ENCODE measurements around the gene TOR1B.

TOR1B gene

DNA sequence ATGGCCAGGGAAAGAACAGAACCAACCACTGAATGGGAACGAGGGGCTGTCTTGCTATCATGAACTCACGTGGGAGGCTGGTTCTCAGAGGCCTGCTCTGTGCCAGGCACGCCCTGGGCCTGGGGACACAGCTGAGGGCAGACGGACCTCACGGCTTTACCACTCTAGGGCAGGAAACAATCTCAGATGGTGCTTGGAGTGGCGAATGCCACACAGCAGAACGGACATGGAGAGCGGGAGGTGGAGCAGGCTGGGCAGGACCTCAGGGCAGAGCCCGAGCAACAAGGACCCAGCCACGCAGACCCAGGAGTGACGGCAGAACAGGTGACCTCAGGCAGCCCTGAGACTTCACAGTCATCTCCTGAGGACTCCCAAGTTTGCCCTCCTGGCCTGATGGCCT, 12.3 kb downstream of the TOR1B start:
- no peak for FAIRE-seq

DNA sequence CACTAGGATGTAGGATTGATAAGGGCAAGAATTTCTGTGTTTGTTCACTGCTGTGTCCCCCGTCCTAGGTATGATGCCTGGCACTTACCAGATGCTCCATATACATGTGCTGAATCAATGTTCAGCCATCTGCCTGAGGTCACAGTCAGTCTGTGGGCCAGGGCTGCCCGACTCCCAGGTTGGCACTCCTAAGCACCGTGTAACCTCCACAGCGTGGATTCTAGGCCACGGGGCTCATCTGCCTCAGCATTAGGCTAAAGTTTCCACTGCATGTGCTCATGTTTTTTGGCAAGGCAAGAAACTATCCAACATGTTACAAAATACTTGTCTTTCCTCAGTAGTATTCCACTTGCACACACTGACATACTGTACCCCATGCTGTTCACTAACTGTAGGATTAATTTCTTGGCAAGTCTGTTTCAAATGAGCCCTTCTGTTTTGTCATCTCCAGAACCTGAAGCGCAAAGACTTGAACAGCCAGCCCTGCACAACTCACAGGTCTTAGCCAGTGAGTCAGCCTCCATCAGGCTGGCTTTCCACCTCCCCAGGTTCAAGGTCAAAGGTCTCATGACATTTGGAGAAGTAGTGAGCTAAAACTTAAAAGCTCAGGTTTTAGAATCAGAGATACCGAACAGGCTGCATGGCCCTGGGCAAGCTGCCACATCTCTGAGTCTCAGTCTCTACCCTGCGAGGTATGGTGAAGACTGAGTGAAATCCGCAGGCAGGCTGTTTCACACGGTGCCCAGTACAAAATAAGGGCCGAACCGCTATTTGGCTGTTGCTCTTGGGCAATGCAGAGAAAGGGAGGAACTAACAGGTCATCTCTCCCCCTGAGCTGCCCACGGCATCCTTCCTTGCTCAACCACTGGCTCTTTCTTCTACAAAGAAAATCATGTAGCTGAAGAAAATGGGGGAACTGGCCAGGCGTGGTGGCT, 13.8 kb downstream of the TOR1B start:
- no peak for FAIRE-seq

DNA sequence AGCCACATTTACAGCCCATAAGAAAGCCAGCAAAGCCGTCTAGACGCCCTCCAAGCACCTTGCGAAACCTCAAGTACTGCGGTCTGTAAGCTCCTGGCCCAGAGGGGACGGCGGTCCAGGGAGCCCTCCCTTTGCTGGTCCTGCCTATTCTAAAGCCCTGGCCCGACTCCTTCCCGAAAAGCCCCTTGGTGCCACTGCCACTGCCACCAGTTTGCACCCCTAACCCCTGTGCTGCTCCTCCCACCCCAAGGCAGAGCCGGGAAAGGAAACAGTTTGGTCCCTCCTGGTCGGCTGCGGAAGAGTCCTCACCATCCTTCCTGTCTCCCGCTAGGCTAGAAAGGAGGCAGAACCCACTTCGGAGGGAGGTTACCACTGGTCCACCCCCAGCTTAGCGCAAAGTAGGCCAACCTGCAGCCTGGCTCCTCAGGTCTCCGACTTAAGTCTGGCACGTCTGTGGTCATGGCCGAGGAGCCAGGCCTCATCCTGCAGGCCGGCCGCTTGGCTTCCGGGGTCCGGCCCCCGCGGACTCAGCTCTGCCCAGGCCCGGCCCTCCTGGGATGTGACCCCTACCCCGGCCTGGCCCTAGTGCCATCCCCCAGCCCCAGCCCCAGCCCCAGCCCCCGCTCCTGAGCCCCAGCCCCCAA, 20.0 kb downstream of the TOR1B start:
- FAIRE-seq = no peak

DNA sequence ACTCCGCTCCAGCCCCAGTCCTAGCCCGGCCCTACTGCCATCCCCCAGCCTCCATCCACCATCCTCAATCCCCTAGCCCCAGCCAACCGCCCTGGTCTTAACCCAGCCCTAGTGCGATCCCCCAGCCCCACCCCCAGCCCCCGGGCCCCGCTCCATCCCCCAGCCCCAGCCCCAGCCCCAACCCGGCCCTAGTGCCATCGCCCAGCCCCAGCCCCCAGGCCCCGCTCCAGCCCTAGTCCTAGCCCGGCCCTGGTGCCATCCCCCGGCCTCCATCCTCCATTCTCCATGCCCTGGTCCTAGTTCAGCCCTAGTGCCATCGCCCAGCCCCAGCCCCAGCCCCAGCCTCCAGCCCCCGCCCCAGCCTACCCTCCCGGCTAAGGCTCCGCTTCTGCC, 20.6 kb downstream of the TOR1B start:
- no peak for FAIRE-seq

DNA sequence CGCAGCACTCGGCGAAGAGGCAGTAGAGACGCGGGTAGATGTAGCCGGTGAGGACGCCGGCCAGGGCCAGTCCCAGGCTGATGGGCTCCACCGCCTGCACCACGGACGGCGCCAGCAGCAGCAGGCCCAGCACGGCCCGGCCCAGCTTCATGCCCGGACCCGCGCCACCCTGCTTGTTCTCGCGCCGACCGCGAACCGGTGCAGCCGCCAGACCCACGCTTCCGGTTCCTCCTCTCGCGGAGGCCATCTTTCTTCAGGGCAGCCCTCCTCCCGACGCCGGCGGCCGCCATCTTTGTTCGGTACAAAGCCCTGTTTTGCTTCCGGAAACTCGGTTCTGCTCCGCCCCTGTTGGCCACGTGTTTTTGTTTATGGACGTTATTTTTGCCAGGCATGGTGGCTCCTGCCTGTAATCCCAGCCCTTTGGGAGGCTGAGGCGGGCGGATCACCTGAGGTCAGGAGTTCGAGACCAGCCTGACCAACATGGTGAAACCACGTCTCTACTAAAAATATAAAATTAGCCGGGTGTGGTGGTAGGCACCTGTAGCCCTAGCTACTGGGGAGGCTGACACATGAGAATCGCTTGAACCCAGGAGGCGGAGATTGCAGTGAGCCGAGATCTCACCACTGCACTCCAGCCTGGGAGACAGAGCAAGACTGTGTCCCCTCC, 21.1 kb downstream of the TOR1B start, which contains the start of gene TOR1A:
Gene TOR1A (minus strand): TSS at position 202 of the 667 bp plus-strand sequence. CDS start 51 bp downstream, at position 151.
- peak; percentile 4 for FAIRE-seq

DNA sequence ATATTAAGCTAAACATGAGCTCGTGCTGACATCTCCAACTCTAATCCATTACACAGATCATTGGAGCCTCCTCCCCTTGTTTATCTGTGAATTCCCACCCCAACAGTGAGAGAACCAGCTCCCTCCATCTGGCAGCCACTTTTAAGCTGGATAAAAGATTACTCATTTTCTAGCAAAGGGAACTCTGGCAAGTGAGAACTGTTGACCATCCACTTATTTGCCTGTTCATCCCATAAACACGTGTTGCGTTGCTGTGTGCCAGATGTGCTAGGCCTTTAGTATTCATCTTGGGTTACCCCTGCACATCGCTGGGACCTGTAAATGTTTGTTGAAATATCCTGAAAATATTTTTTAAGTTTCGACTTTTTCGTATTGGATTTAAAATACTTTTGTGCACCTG, 23.4 kb downstream of the TOR1B start:
- FAIRE-seq = no peak

DNA sequence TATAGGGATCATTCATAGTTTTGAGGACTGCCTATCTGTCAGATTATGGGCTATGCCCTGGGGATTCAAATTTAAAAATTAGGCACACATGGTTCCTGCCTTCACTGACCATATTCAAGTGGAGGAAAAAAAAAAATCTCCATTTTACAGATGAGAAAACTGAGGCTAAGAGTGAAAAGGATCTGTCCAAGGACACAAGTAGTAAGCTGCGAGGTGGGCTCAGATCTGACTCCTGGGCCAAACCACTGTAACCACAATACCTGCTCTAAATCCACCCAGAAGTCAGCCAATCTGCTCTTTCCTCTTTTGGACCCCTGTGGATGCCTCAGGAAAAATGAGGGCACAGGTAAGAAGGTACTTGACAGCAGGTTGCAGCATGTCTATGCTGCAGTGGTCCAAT, 23.8 kb downstream of the TOR1B start:
- FAIRE-seq = no peak

DNA sequence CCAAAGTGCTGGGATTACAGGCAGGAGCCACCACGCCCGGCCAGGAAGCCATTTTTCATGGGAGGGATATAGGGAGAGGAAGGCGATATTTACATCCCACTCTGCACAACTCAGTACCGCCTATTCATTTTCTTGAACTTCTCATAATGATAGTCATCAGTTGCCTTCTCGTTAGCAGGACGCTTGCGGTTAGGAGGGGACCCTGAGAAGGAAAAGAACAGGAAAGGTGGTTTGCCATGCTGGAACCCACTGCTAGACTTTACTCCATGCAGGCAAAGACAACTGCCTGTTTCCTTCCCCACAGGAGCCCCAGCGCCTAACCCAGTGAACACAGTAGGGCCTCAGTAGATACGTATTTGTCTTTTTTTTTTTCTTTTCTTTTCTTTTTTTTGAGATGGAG, 25.1 kb downstream of the TOR1B start:
- no peak for FAIRE-seq

DNA sequence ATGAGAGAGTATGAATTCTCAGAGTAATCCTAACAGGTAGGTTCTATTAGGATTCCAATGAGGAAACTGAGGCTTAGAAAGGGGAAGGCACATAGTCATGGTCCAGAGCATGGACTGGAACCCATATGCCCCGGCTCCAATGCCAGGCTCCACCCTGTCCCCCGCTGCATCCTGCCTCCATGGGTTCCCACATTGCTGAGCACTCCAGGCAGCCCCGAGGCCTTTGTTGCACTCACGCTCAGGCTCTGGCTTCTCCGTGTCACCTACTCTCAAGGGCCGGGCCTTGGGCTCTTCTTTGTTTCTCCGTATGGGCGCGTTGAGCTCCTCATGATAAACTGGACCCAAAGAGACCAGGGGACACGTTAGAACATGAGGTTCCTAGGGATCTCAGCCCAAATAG, 26.0 kb downstream of the TOR1B start:
- FAIRE-seq = no peak

DNA sequence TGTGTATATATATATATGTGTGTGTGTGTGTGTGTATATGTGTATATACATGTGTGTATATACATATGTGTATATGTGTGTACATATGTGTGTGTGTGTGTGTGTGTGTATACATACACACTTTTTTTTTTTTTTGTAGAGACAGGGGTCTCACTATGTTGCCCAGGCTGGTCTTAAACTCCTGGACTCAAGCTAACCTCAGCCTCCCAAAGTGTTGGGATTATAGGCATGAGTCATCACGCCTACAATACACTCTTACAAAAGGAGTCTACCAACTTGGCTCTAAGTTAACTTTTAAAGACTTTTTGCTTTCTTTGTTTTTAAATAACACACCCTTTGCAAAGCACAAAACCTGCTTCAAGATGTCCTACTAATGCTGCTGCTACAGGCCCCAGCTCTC, 30.0 kb downstream of the TOR1B start:
- no peak for FAIRE-seq

DNA sequence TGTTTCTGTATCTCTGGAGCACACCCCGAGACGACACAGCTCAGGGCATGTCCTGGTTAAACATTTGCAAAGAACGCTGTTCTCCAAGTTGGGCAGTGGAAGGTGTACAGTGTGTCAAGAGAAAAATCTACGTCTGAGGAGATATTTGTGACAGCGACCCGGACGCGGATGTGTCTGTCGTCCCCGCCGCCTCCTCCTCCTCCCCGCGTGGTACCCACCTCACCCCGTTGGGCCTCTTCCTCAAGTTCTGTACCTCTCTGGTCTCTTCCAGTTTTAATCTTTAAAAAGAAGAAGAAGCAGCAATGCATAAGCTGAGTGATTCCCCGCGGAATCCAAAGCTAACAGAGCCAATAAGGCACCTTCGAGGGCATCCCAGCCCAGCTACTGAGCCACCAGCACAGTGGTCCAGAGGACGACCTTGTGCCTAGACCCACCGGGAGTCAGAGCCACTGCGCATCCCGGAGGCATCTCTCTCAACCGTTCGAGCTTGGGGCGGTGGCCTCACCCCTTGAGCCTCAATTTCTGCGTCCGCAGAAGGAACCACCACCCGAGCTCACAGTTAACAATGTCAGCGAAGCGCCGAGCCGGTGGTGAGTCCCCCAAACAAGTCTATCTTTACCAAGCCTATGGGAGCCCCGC, 31.6 kb downstream of the TOR1B start:
- FAIRE-seq = no peak

DNA sequence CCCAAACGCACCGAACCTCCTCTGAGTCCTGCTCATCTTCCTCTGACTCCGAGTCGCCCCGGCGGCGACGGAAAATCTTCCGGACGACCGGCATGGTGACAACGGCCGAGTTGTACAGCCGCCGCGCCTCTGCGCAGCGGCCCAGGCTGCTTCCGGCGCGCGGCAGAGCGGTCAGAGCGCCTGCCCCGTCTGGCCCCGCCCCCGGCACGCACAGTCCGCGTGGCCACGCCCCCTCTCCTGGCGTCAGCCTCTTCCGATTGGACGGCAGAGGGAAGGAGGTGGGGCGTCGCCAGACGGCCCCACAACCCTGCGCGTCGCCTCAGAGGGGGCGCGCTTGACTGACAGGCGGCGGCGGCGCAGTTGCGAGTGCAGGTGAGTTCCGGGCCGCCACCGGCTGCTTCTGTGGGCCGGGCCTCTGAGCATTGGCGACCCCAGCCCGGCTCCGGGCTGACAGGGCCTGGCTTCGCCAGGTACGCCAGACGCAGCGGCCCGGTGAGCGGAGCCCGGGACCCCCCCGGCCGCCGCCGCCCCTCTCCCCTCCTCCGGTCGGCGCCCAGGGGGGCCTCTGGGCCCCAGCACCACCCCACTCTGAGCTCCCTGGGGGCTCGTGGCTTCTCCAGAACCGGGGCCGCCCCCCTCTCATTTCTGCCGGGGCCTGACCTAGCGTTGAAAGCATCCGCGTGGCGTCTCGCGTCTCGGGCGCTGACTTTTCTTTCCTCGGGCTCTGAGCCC, 32.3 kb downstream of the TOR1B start, which contains the start of the genes C9orf78 and USP20:
Gene C9orf78 (minus strand): TSS at position 148 of the 732 bp plus-strand sequence. CDS start 54 bp downstream, at position 94.
Gene USP20 (plus strand): TSS at position 331 of the 732 bp plus-strand sequence. CDS start 17,098 bp downstream, outside the sequence.
- no peak for FAIRE-seq

DNA sequence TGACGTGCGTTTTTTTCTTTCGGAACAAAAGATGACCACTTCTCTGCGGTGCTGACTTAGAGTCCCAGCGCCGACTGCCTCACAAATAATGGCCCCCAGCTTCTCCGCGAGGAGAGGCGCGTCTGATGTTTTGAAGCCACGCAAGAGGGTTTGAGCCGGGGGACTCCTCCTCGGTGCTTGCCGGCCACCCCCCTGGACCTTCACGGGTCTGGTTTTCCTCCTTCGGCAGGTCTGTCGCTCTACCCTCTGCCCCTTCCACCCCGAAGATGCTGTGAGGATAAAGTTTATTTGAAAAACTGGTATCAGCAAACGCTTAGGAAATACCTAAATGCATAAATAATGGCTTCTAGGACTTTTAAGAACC, 32.9 kb downstream of the TOR1B start:
- no peak for FAIRE-seq

DNA sequence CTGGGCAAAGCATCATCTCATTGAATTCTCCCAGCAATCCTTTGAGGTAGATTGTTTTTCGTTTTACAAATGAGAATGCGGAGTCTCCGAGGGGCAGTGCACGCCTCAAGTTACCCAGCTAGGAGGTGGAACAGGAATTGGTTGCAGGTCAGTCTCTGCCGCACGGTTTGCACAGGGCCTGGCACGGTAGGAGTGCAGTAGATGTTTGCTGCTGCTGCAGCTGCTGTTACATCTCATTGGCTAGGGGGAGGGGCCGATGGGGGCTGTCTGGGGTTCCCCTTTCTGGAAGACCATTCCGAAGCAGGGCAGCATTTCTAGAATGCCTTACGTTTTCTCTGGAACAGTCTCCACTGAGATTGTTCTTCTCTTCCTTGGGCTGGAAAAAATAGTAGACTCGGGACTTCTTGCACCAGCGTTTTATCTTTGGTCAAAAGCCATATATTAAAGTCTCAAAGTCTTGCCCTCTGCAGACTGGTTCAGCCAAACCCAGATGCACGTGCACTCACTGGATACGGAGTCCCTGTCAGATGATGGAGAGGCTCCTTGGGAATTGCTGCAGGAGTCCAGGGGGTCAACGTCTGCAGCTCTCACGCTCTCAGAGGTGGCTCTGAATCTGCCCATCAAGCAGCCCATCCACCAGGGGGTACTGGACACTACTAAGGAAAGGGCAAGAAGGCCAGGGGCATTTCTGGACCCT, 33.5 kb downstream of the TOR1B start:
- no peak for FAIRE-seq

DNA sequence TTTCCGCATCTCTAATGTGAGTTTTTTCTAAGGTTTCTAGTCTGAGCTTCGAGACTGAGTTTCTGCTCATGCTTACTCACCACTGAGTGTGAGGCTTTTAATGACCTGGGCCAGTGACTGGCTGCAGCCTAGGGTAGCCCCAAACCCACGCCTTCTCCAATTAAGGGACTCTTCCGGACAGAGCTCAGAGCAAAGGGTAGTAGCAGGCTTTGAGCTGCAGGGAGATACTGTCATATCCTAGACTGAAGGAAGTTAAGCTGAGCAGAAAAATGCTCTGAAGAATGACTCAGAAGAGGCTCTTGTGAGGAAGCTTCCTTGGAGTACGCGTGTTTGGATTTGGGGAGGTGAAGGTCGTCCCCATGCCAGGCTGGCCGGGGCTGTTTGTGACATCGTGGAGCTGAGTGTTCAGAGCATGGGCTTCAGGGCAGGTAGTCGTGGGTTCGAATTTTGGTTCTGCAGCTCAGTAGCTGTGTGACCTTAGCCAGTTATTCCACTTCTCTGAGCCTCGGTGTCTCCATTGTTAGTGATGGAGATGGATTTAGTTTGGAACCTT, 35.8 kb downstream of the TOR1B start:
- no peak for FAIRE-seq

DNA sequence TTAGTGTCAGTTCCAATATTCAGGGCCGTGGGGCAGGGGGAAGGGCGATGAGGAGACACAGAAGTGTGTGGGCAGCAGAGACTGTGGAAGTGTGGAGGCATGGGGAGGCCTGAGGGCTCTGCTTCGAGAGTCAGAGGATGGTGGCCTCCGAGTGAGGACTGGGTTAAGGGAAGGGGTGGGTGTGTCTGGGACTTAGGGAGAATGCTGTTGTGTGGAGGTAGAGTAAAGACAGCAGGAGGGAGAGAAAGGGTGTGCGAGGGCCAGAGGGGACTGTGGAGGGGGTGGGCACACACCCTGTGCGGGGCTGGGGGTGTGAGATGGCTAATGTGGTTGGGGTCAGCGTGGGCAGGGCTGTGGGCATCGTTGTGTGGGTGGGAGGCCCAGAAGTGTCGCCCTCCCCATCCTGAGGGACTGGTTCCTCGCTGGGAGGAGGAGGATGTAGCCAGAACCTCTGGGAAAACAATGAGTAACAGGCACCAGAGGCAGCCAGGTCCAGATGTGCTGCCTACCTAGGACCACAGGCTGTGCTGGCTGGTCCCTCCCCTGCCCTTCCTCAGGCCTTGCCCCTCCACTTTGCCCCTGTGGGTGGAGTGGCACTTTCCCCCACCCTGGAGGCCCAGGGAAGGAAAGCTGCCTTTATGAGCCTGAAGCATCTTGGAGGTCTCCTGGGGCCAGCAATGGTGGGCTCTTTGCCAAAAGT, 36.5 kb downstream of the TOR1B start:
- no peak for FAIRE-seq

DNA sequence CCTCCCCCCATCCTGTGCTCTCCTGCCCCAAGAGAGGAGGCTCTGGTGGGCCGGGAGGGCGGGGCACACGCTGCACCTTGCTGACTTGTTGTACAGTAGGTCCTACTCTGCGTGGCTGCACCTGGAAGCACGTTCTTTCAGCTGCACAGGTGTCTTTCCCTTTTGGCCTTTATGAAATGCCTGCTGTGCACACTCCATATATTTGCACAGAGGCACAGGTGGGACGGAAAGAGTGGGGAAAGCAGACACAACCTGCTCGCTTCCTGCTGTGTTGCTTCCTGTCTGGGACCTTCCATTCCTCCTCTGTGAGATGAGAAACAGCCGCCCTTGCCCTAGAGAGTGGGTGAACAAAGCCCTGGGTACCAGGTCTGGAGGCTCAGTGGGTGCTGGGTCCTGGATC, 37.0 kb downstream of the TOR1B start:
- FAIRE-seq = no peak

DNA sequence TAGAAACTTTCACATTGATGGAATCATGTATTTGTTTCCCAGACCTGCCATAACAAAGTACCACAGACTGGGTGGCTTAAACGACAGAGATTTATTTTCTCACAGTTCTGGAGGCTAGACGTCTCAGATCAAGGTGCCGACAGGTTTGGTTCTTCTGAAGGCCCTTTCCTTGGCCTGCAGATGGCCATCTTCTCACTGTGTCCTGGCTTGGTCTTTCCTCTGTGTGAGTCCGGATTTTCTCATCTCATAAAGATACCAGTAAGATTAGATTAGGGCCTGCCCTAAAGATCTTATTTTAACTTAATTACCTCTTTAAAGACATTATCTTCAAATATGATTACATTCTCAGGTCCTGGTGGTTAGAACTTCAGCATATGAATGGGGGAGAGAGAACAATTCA, 38.1 kb downstream of the TOR1B start:
- no peak for FAIRE-seq

DNA sequence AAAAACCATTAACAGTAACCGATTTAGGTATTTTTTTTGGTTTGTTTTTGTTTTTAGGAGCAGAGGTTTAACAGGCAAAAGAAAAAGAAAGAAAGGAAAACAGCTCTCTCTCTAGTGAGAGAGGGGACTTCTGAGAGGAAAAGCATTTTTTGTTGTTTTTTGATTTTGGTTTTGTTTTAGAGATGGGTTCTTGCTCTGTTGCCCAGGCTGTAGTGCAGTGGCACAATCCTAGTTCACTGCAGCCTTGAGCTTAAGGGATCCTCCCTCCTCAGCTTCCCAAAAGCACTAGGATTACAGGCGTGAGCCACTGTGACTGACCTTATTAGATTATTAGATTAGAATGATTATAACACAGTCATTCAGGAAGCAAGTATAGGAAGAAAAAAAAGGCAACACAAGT, 42.4 kb downstream of the TOR1B start:
- FAIRE-seq = no peak

DNA sequence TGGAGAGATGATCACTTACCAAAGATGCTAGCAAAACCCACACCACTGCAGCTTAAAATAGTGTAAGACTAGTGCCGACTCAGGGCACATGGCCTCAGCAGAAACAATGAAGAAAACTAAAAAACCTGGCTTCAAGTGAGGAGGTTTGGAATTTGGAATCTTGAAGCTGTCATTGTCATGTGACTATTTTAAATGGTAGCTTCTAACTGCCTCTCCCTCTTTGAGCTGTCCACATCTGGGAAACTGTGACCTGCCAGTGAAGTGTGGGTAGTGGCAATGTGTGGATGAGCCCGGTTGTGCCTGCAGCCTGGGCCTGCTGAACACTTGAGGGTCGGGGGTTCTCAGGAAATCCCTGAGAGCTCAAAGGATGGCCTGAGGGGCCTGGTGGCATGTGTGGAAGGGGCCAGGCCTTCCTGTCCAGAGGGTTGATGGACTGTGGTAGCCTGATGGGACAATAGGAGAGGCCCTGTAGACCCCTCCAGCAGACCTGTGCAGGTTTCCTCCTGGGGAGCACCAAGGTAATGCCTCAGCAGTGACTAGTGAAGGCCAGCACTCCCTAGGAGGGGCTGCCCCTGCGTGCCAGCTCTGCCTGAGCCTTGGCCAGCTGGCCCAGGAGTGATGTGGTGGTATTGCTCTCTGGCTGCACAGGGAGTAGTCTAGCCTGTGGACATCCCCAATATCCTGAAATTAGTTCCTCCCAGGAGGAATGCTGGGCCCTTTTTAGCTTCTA, 45.9 kb downstream of the TOR1B start:
- FAIRE-seq = no peak
